HG02610 (cell line): Measurements from ENCODE around the gene SHOX.
"Not testable (repeated sequence)": the region's sequence is repeated elsewhere in the genome, so short reads cannot be mapped to it uniquely, and the experiment has no call there.

Source experiments
- ATAC-seq: cut with Tn5 transposase; IDR thresholded peaks from one replicate; pipeline ENCODE4 v1.9.1; 2021; ENCODE audit warnings: mild to moderate bottlenecking, moderate library complexity; ENCODE audit not compliant: unreplicated experiment

Gene SHOX

GRCh38 chrX:636981-637659, 6.5 kb downstream of the SHOX start:
- no peak for ATAC-seq

- ATAC-seq, result no peak
Observed at GRCh38 chrX:637660-638481, 7.3 kb downstream of the SHOX start.

GRCh38 chrX:638482-639131, 8.0 kb downstream of the SHOX start:
- ATAC-seq, result no peak

GRCh38 chrX:639151-639550, 8.6 kb downstream of the SHOX start:
- ATAC-seq, result no peak

GRCh38 chrX:640641-641040, 10.1 kb downstream of the SHOX start:
- no peak for ATAC-seq

- no peak for ATAC-seq
Observed at GRCh38 chrX:641671-642435, 11.3 kb downstream of the SHOX start.

- no peak for ATAC-seq
Observed at GRCh38 chrX:642436-643240, 12.0 kb downstream of the SHOX start.

GRCh38 chrX:643241-643595, 12.6 kb downstream of the SHOX start:
- ATAC-seq, result no peak

- ATAC-seq, result no peak
Observed at GRCh38 chrX:643911-644303, 13.3 kb downstream of the SHOX start.

GRCh38 chrX:644304-645281, 14.0 kb downstream of the SHOX start:
- ATAC-seq, result no peak

- no peak for ATAC-seq
Observed at GRCh38 chrX:646228-646495, 15.6 kb downstream of the SHOX start.

GRCh38 chrX:646796-647195, 16.2 kb downstream of the SHOX start:
- ATAC-seq, result no peak

- no peak for ATAC-seq
Observed at GRCh38 chrX:649166-649565, 18.6 kb downstream of the SHOX start.

- no peak for ATAC-seq
Observed at GRCh38 chrX:650324-650723, 19.7 kb downstream of the SHOX start.

GRCh38 chrX:650811-651210, 20.2 kb downstream of the SHOX start:
- ATAC-seq, result no peak

GRCh38 chrX:651922-652321, 21.3 kb downstream of the SHOX start:
- ATAC-seq, result not testable (repeated sequence)

GRCh38 chrX:652341-652741, 21.8 kb downstream of the SHOX start:
- no peak for ATAC-seq

- ATAC-seq, result no peak
Observed at GRCh38 chrX:653306-653705, 22.7 kb downstream of the SHOX start.

- ATAC-seq, result no peak
Observed at GRCh38 chrX:661154-661553, 30.6 kb downstream of the SHOX start.

- no peak for ATAC-seq
Observed at GRCh38 chrX:662126-662525, 31.5 kb downstream of the SHOX start.
